Esophagus muscularis mucosa (tissue), 4 donors: ENCODE measurements around the gene PIBF1. TPM values are rescaled to one million over a fixed set of nuclear protein-coding genes. Genes with fewer than 3 reads are reported as not detected.

Source experiments
- DNase-seq: peaks from one replicate; pipeline ENCODE4 v3.0.0-alpha.2; 2017; ENCODE audit errors: extremely low spot score
- H3K27ac ChIP-seq, 4 donors: fragments of 200-600 bp; sonication (generic); replicated peaks in 1 of 4; 1 replicate in 3 of 4; 2 replicates in 1 of 4; pipeline ENCODE4 v1.5.1; 2016 to 2019; ENCODE audit warnings: mild to moderate bottlenecking in 1 of 4
- H3K27me3 ChIP-seq, 4 donors: fragments of 200-600 bp; sonication (generic); one replicate each; pipeline versions ENCODE4 v1.5.1 to v1.6.0; 2016 to 2019
- H3K36me3 ChIP-seq, 4 donors: fragments of 200-600 bp; sonication (generic); one replicate each; pipeline ENCODE4 v1.5.1; 2016 to 2019
- H3K4me1 ChIP-seq, 4 donors: fragments of 200-600 bp; sonication (generic); one replicate each; pipeline ENCODE4 v1.5.1; 2016 to 2019
- H3K4me3 ChIP-seq, 4 donors: fragments of 200-600 bp; sonication (generic); 1 replicate in 2 of 4; 2 replicates in 2 of 4; pipeline ENCODE4 v1.5.1; 2016 to 2019; ENCODE audit warnings: mild to moderate bottlenecking in 4 of 4, moderate library complexity in 1 of 4
- H3K9me3 ChIP-seq, 4 donors: fragments of 200-600 bp; sonication (generic); 1 replicate in 3 of 4; 2 replicates in 1 of 4; pipeline ENCODE4 v1.5.1; 2016 to 2019
- CTCF ChIP-seq, 3 experiments: fragments of 200-600 bp in 2 of 3; fragments of 450-650 bp in 1 of 3; sonication (generic) in 2 of 3; IDR thresholded peaks; one replicate each; pipeline ENCODE4 v1.5.1; 2017 to 2019; ENCODE audit warnings: antibody characterized with exemption in 3 of 3, mild to moderate bottlenecking in 2 of 3, moderate library complexity in 1 of 3
- EP300 ChIP-seq: sonication (generic); formaldehyde crosslinking; IDR thresholded peaks from one replicate; pipeline ENCODE4 v1.6.1; 2017; ENCODE audit warnings: antibody characterized with exemption
- POLR2A ChIP-seq: fragments of 450-650 bp; IDR thresholded peaks from one replicate; pipeline ENCODE4 v1.6.1; 2017; ENCODE audit warnings: antibody characterized with exemption, moderate library complexity, mild to moderate bottlenecking, low read depth
- POLR2AphosphoS5 ChIP-seq, 2 donors: sonication (generic); formaldehyde crosslinking; IDR thresholded peaks; one replicate each; pipeline ENCODE4 v1.6.1; 2017; ENCODE audit warnings: antibody characterized with exemption in 2 of 2
- WGBS: methylation state at CpG from one replicate; pipeline ENCODE4 v1.1.5; 2018; 5-methylcytosine and 5-hydroxymethylcytosine counted together
- intact Hi-C: fragments of 100-400 bp; cut with DNase I; formaldehyde crosslinking; loops from one replicate; pipeline ENCODE4 v1.15.1; 2023
- total RNA-seq, 4 donors: library from RNA; depleted of rRNA; stranded (reverse); fragments of >200 nt; gene quantifications; one replicate each; pipeline versions ENCODE4 v1.1.0 to v1.2.1, GENCODE V29; 2016

PIBF1 gene
- total RNA-seq, 4 donors from 2014 or later = 9.9 to 18.9 (median 13.3) TPM

- intact Hi-C loops = loop anchor here (10.0 kb wide), 2 partner anchors 228 to 648 kb away; no protein-coding TSS in a partner anchor
- 90% methylated on average over 4 of the region's 4 CpGs for WGBS
- Histone ChIP-seq H3K36me3 (no peaks in the 10 kb centered on the region), H3K9me3 (no peaks in the 10 kb centered on the region), H3K27me3 (peaks cover 0 to 3% (median 0%) of the 10 kb centered on the region in 4 donors), H3K4me3 (no peak overlapping the region), H3K4me1 (peaks cover 6 to 19% (median 18%) of the 10 kb centered on the region in 4 donors), H3K27ac (no peak overlapping the region)
- DNase-seq = no peak
- TF ChIP-seq CTCF (IDR thresholded peaks at IDR 0.05) (no peak), POLR2AphosphoS5 (IDR thresholded peaks at IDR 0.05) (no peak), EP300 (no peak), POLR2A (no peak)
Measured at GRCh38 chr13:73056565-73056962, 274.6 kb downstream of the PIBF1 start.

- Histone ChIP-seq H3K4me3 (peak overlapping the region in 3 of 4 donors; percentile 82 to 92 (median 86)), H3K27me3 (peaks cover 0 to 3% (median 0%) of the 10 kb centered on the region in 4 donors), H3K36me3 (peaks cover 0 to 3% (median 0%) of the 10 kb centered on the region in 4 donors), H3K4me1 (peaks cover 6 to 19% (median 18%) of the 10 kb centered on the region in 4 donors), H3K27ac (no peak overlapping the region), H3K9me3 (no peaks in the 10 kb centered on the region)
- WGBS = 86% methylated on average over 4 of the region's 4 CpGs
- DNase-seq = no peak
- intact Hi-C loops = loop anchor here (10.0 kb wide), 2 partner anchors 227 to 647 kb away; no protein-coding TSS in a partner anchor
- no peak for TF ChIP-seq POLR2A
- no peak for TF ChIP-seq POLR2AphosphoS5 (IDR thresholded peaks at IDR 0.05)
- no peak for TF ChIP-seq EP300
- no peak for TF ChIP-seq CTCF (IDR thresholded peaks at IDR 0.05)
Measured at GRCh38 chr13:73057284-73058063, 275.5 kb downstream of the PIBF1 start.

- Histone ChIP-seq H3K4me3 (peak overlapping the region; percentile 82 to 92 (median 87)), H3K4me1 (peaks cover 6 to 19% (median 18%) of the 10 kb centered on the region in 4 donors), H3K27ac (peak overlapping the region in 1 of 4 donors; percentile 80), H3K36me3 (peaks cover 0 to 3% (median 0%) of the 10 kb centered on the region in 4 donors), H3K9me3 (no peaks in the 10 kb centered on the region), H3K27me3 (peaks cover 0 to 3% (median 0%) of the 10 kb centered on the region in 4 donors)
- TF ChIP-seq POLR2AphosphoS5 (IDR thresholded peaks at IDR 0.05) = no peak
- TF ChIP-seq EP300 = no peak
- WGBS = 23% methylated on average over 6 of the region's 6 CpGs
- intact Hi-C loops = loop anchor here (10.0 kb wide), 2 partner anchors 227 to 647 kb away; no protein-coding TSS in a partner anchor
- DNase-seq = no peak
Measured at GRCh38 chr13:73058064-73058313, 276.1 kb downstream of the PIBF1 start.

GRCh38 chr13:73058432-73058735, 276.5 kb downstream of the PIBF1 start:
- WGBS = 3% methylated on average over 8 of the region's 8 CpGs
- peaks cover 6 to 19% (median 18%) of the 10 kb centered on the region in 4 donors for H3K4me1 ChIP-seq
- peaks cover 0 to 3% (median 0%) of the 10 kb centered on the region in 4 donors for H3K36me3 ChIP-seq
- peak overlapping the region; percentile 32 to 80 (median 75) for H3K27ac ChIP-seq
- TF ChIP-seq POLR2A = no peak
- peaks cover 0 to 3% (median 0%) of the 10 kb centered on the region in 4 donors for H3K27me3 ChIP-seq
- intact Hi-C loops = loop anchor here (10.0 kb wide), 2 partner anchors 226 to 646 kb away; no protein-coding TSS in a partner anchor
- H3K9me3 ChIP-seq = no peaks in the 10 kb centered on the region
- peak overlapping the region; percentile 82 to 92 (median 87) for H3K4me3 ChIP-seq
- DNase-seq = no peak

GRCh38 chr13:73058736-73059459, 277.0 kb downstream of the PIBF1 start, which contains the start of gene KLF5:
TSS of gene KLF5 (plus strand) at chr13:73059005. CDS start at chr13:73059328, 323 bp downstream.
- peaks cover 6 to 19% (median 18%) of the 10 kb centered on the region in 4 donors for H3K4me1 ChIP-seq
- peak; percentile 98 for DNase-seq
- intact Hi-C loops = loop anchor here (10.0 kb wide), 2 partner anchors 226 to 646 kb away; no protein-coding TSS in a partner anchor
- peak; percentile 94 to 97 for TF ChIP-seq POLR2AphosphoS5 (IDR thresholded peaks at IDR 0.05)
- no peak for TF ChIP-seq CTCF (IDR thresholded peaks at IDR 0.05)
- TF ChIP-seq EP300 = no peak
- TF ChIP-seq POLR2A = peak; percentile 85
- peak within 1 kb of the TSS; percentile 71 to 80 (median 78) for H3K27ac ChIP-seq
- H3K27me3 ChIP-seq = peaks cover 0 to 3% (median 0%) of the 10 kb centered on the region in 4 donors
- H3K4me3 ChIP-seq = peak within 1 kb of the TSS; percentile 82 to 92 (median 87)
- H3K9me3 ChIP-seq = no peaks in the 10 kb centered on the region
- 2% methylated on average over 21 of the region's 93 CpGs for WGBS
- H3K36me3 ChIP-seq = peaks cover 0 to 3% (median 0%) of the 10 kb centered on the region in 4 donors
